T-cell (primary cell): Measurements from ENCODE around the gene ANKRD65. TPM values are rescaled to one million over a fixed set of nuclear protein-coding genes. Genes with fewer than 3 reads are reported as not detected.
"Not testable (repeated sequence)": the region's sequence is repeated elsewhere in the genome, so short reads cannot be mapped to it uniquely, and the experiment has no call there.

ENCODE experiments used
- ATAC-seq, 4 experiments: fragments of 200-7000 bp in 3 of 4; fragments of 150-1000 bp in 1 of 4; cut with Tn5 transposase; replicated peaks in 1 of 4; 1 replicate in 3 of 4; 2 replicates in 1 of 4; pipeline ENCODE4 v1.10.0; 2021; ENCODE audit warnings: moderate library complexity in 3 of 4, mild to moderate bottlenecking in 2 of 4, moderate number of reproducible peaks in 1 of 4
- CTCF ChIA-PET, 2 donors: fragments of 300-600 bp; sonication (Branson Sonifier 250); formaldehyde crosslinking; loops; one replicate each; lab custom pipeline; 2022; ENCODE audit warnings: antibody characterized with exemption in 2 of 2; lab: Charles Lee
- POLR2A ChIA-PET, 2 donors: fragments of 300-600 bp; sonication (Branson Sonifier 250); formaldehyde crosslinking; loops; one replicate each; lab custom pipeline; 2022; ENCODE audit warnings: antibody characterized with exemption in 2 of 2; lab: Charles Lee
- DNase-seq, 35 experiments: peaks; one replicate each; pipeline versions ENCODE4 v3.0.0 to v3.0.0-alpha.2; 2013 to 2023
- H3K27ac ChIP-seq: one replicate; pipeline ENCODE4 v1.5.1; 2013; ENCODE audit warnings: low read length
- H3K27me3 ChIP-seq, 2 experiments: replicated peaks in 1 of 2; 1 replicate in 1 of 2; 2 replicates in 1 of 2; pipeline versions ENCODE4 v1.6.1 to v1.7.0; 2013; ENCODE audit warnings: low read length in 1 of 2, mixed read lengths in 1 of 2; ENCODE audit not compliant: control insufficient read depth in 2 of 2, insufficient read depth in 2 of 2; ENCODE audit errors: extremely low read depth in 1 of 2
- H3K36me3 ChIP-seq, 2 donors: 1 replicate in 1 of 2; 2 replicates in 1 of 2; pipeline versions ENCODE4 v1.6.1 to v1.7.0; 2013; ENCODE audit warnings: low read length in 1 of 2; ENCODE audit not compliant: control insufficient read depth in 2 of 2, insufficient read depth in 1 of 2; ENCODE audit errors: extremely low read depth in 1 of 2
- H3K4me1 ChIP-seq, 2 experiments: 1 replicate in 1 of 2; 2 replicates in 1 of 2; pipeline versions ENCODE4 v1.6.1 to v1.7.0; 2013; ENCODE audit warnings: low read length in 2 of 2, mixed read lengths in 1 of 2; ENCODE audit not compliant: insufficient read depth in 2 of 2, control insufficient read depth in 1 of 2; ENCODE audit errors: extremely low read depth in 1 of 2
- H3K4me3 ChIP-seq, 2 donors: 1 replicate in 1 of 2; 2 replicates in 1 of 2; pipeline versions ENCODE4 v1.5.1 to v1.7.0; 2013; ENCODE audit warnings: mild to moderate bottlenecking in 2 of 2, low read length in 1 of 2, moderate library complexity in 1 of 2; ENCODE audit not compliant: control insufficient read depth in 1 of 2; ENCODE audit errors: extremely low read depth in 1 of 2
- H3K9me3 ChIP-seq: 2 replicates; pipeline ENCODE4 v1.7.0; 2013
- H3K27ac Mint-ChIP-seq, 2 donors: one replicate each; pipeline ENCODE4 v1.8.0; 2020 to 2021; ENCODE audit warnings: mild to moderate bottlenecking in 2 of 2, mixed read lengths in 2 of 2
- H3K27me3 Mint-ChIP-seq, 2 donors: one replicate each; pipeline ENCODE4 v1.8.0; 2021 to 2022; ENCODE audit warnings: mixed read lengths in 2 of 2
- H3K36me3 Mint-ChIP-seq: one replicate; pipeline ENCODE4 v1.8.0; 2021; ENCODE audit warnings: mixed read lengths
- H3K4me1 Mint-ChIP-seq, 3 donors: one replicate each; pipeline ENCODE4 v1.8.0; 2020 to 2022; ENCODE audit warnings: mixed read lengths in 3 of 3, mild to moderate bottlenecking in 1 of 3
- H3K4me3 Mint-ChIP-seq, 3 donors: one replicate each; pipeline ENCODE4 v1.8.0; 2020 to 2022; ENCODE audit warnings: mild to moderate bottlenecking in 3 of 3, mixed read lengths in 3 of 3, moderate library complexity in 3 of 3
- H3K9me3 Mint-ChIP-seq, 3 donors: one replicate each; pipeline ENCODE4 v1.8.0; 2020 to 2022; ENCODE audit warnings: mixed read lengths in 3 of 3
- WGBS: methylation state at CpG from one replicate; pipeline ENCODE4 v1.1.5; 2013; ENCODE audit warnings: missing lambda C conversion rate; ENCODE audit not compliant: insufficient coverage; 5-methylcytosine and 5-hydroxymethylcytosine counted together
- total RNA-seq, 35 experiments: library from RNA in 6 of 35; stranded (reverse) in 6 of 35; fragments of 120-200 nt in 1 of 35; gene quantifications; one replicate each; pipeline versions ENCODE4 v1.2.1 to v1.2.4 and lab custom pipeline; 2013 to 2026

ANKRD65 gene
- total RNA-seq, 5 donors from 2014 or later (not counting 1 experiment from before 2014, with no cell fraction given): 0.20 TPM; not detected in 4

- POLR2A ChIA-PET, DNase-seq, CTCF ChIA-PET: not testable (repeated sequence)
Measured at GRCh38 chr1:1446631-1447030, 25.6 kb upstream of the ANKRD65 start.

GRCh38 chr1:1442069-1442770 lies 21.1 kb upstream of the ANKRD65 start:
- ChIA-PET CTCF (no interaction called here), POLR2A (interaction anchor here in 1 of 2 donors (1.0 kb wide), 1 partner anchor 9 kb away, joined by 4 read pairs; no protein-coding TSS in a partner anchor)
- H3K4me3 Mint-ChIP-seq: no peak overlapping the region
- Histone ChIP-seq H3K27ac (no peak overlapping the region), H3K9me3 (no peaks in the 10 kb centered on the region), H3K27me3 (peaks cover 0 to 38% of the 10 kb centered on the region in 2 experiments), H3K4me3 (no peak overlapping the region), H3K4me1 (peaks cover 0 to 11% of the 10 kb centered on the region in 2 experiments), H3K36me3 (no peaks in the 10 kb centered on the region)
- ATAC-seq (no peak), DNase-seq (no peak)
- no peak overlapping the region for H3K27ac Mint-ChIP-seq
- no peaks in the 10 kb centered on the region for H3K36me3 Mint-ChIP-seq
- H3K4me1 Mint-ChIP-seq: peaks cover 0 to 3% (median 0%) of the 10 kb centered on the region in 3 donors
- H3K27me3 Mint-ChIP-seq: peaks cover 0 to 20% of the 10 kb centered on the region in 2 donors
- WGBS: 87% methylated on average over 26 of the region's 32 CpGs
- H3K9me3 Mint-ChIP-seq: no peaks in the 10 kb centered on the region

More at GRCh38 chr1:1446631-1447030, 25.6 kb upstream of the ANKRD65 start:
- H3K27me3 ChIP-seq, H3K36me3 ChIP-seq, H3K9me3 ChIP-seq, H3K4me1 Mint-ChIP-seq, H3K27ac Mint-ChIP-seq, H3K4me3 ChIP-seq, H3K36me3 Mint-ChIP-seq, ATAC-seq, H3K9me3 Mint-ChIP-seq, H3K4me1 ChIP-seq, H3K27ac ChIP-seq, H3K4me3 Mint-ChIP-seq, H3K27me3 Mint-ChIP-seq: not testable (repeated sequence)
- no CpG with 5 or more reads among the region's 19 CpGs for WGBS

GRCh38 chr1:1441002-1441888 lies 20.2 kb upstream of the ANKRD65 start:
- Histone ChIP-seq H3K9me3 (no peaks in the 10 kb centered on the region), H3K36me3 (no peaks in the 10 kb centered on the region), H3K27ac (no peak overlapping the region), H3K27me3 (peaks cover 0 to 48% of the 10 kb centered on the region in 2 experiments), H3K4me1 (peaks cover 0 to 19% of the 10 kb centered on the region in 2 experiments), H3K4me3 (no peak overlapping the region)
- Mint-ChIP-seq H3K27ac (no peak overlapping the region), H3K4me1 (peaks cover 0 to 6% (median 3%) of the 10 kb centered on the region in 3 donors), H3K36me3 (no peaks in the 10 kb centered on the region), H3K27me3 (peaks cover 0 to 26% of the 10 kb centered on the region in 2 donors), H3K4me3 (no peak overlapping the region), H3K9me3 (no peaks in the 10 kb centered on the region)
- DNase-seq: peak in 28 of 35 experiments; percentile 14 to 70 (median 42)
- WGBS: 42% methylated on average over 27 of the region's 29 CpGs
- peak; percentile 85 to 95 (median 89) for ATAC-seq
- POLR2A ChIA-PET: interaction anchor here in 1 of 2 donors (1.0 kb wide), 1 partner anchor 10 kb away, joined by 4 read pairs; no protein-coding TSS in a partner anchor
- CTCF ChIA-PET: no interaction called here

- H3K27me3 ChIP-seq: peaks cover 0 to 53% of the 10 kb centered on the region in 2 experiments
- Mint-ChIP-seq H3K27me3 (peaks cover 0 to 30% of the 10 kb centered on the region in 2 donors), H3K4me1 (peaks cover 0 to 7% (median 4%) of the 10 kb centered on the region in 3 donors), H3K36me3 (no peaks in the 10 kb centered on the region), H3K4me3 (no peak overlapping the region), H3K9me3 (no peaks in the 10 kb centered on the region), H3K27ac (no peak overlapping the region)
- H3K4me3 ChIP-seq: no peak overlapping the region
- no peaks in the 10 kb centered on the region for H3K9me3 ChIP-seq
- ATAC-seq (no peak), DNase-seq (no peak)
- H3K36me3 ChIP-seq: no peaks in the 10 kb centered on the region
- peaks cover 2 to 24% of the 10 kb centered on the region in 2 experiments for H3K4me1 ChIP-seq
- no peak overlapping the region for H3K27ac ChIP-seq
- ChIA-PET POLR2A (no interaction called here), CTCF (no interaction called here)
- 84% methylated on average over 9 of the region's 26 CpGs for WGBS
Measured at GRCh38 chr1:1440262-1441001, 19.4 kb upstream of the ANKRD65 start.

- no peak overlapping the region for H3K27ac Mint-ChIP-seq
- 80% methylated on average over 78 of the region's 82 CpGs for WGBS
- H3K4me1 Mint-ChIP-seq: peaks cover 0 to 11% (median 9%) of the 10 kb centered on the region in 3 donors
Measured at GRCh38 chr1:1439546-1440261, 18.6 kb upstream of the ANKRD65 start.

More at GRCh38 chr1:1439546-1440261, 18.6 kb upstream of the ANKRD65 start:
- H3K4me3 ChIP-seq: no peak overlapping the region
- H3K27ac ChIP-seq: no peak overlapping the region
- no peak for DNase-seq
- no peaks in the 10 kb centered on the region for H3K9me3 Mint-ChIP-seq
- ATAC-seq: no peak
- no peak overlapping the region for H3K4me3 Mint-ChIP-seq
- no peaks in the 10 kb centered on the region for H3K36me3 Mint-ChIP-seq
- H3K9me3 ChIP-seq: no peaks in the 10 kb centered on the region
- H3K4me1 ChIP-seq: peaks cover 2 to 30% of the 10 kb centered on the region in 2 experiments
- ChIA-PET CTCF (no interaction called here), POLR2A (no interaction called here)
- H3K36me3 ChIP-seq: no peaks in the 10 kb centered on the region
- peaks cover 0 to 60% of the 10 kb centered on the region in 2 experiments for H3K27me3 ChIP-seq
- peaks cover 4 to 35% of the 10 kb centered on the region in 2 donors for H3K27me3 Mint-ChIP-seq
